IMR-90 (cell line): ENCODE data around the gene LYRM7.

Source experiments
- CTCF ChIP-seq: conservative IDR thresholded peaks from 2 replicates; pipeline ENCODE4 v1.5.1; 2012; ENCODE audit warnings: mild to moderate bottlenecking, low read depth, low read length, improper control_type of control experiment
- RAD21 ChIP-seq: IDR thresholded peaks from 2 replicates; pipeline ENCODE4 v1.6.1; 2012; ENCODE audit warnings: low read length, improper control_type of control experiment

DNA sequence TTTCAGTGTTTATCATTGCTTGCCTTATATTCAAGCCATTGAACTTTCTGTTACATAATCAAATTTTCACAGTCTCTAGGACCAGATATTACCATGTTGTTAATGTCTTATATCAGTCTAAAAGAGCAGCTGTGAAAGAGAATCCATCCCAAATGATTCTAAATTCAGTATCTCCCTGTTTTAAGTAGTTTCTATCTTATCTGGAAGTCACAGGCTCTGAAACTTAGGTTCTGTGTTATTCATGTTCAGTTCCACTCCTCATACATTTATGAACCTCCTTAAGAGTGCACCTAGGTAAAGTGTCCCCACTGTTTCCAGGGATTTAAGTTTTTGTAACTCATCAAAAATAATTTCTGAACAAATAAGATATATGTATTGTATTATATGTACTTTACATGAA, 9.7 kb downstream of the LYRM7 start:
- no peak for TF ChIP-seq CTCF
- no peak for TF ChIP-seq RAD21
